SK-N-MC (cell line): ENCODE results near the gene CDK17.

ENCODE experiments used
- EZH2 ChIP-seq: fragments of 200-600 bp; sonication (generic); IDR thresholded peaks from one replicate; pipeline ENCODE4 v1.6.1; 2017; ENCODE audit warnings: antibody characterized with exemption
- FOXP2 ChIP-seq: optimal IDR thresholded peaks from 2 replicates; pipeline ENCODE3; 2011; ENCODE audit warnings: mild to moderate bottlenecking, moderate library complexity; ENCODE audit not compliant: insufficient read depth; ENCODE audit errors: extremely low read length, control extremely low read depth
- POLR2AphosphoS5 ChIP-seq: IDR thresholded peaks from 2 replicates; pipeline ENCODE4 v1.6.1; 2012; ENCODE audit warnings: mild to moderate bottlenecking, low read depth, low read length, borderline replicate concordance

DNA sequence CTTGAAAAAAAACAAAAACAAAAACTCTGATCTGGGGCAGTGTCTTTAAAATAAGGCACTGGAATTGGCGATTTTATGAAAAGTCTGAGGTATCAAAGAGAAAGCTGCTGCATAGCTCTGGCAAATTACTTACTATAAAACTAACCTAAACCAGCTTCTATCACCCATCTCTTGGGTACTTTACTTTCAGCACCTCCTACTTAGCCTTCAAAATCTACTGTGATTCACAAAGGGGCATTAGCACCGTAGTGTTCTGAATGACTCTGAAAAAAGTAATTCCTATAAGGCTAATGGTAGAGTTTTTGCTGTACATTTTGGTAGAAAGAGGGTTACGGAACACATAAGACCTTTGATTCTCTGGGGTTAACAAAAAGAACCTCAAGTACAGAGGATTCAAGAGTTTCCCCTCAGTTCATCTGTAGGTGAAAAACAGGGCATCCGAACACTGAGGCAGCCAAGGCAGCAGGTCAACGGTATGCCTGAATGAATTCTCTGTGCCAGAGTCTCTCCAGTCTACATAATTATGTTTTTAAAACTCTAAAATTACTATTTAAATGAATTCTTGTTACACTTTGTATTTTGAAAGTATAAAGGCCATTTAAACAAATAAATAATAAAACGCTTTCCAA, 104.6 kb downstream of the CDK17 start:
- TF ChIP-seq EZH2 (no peak), POLR2AphosphoS5 (no peak), FOXP2 (no peak)
